ENCODE data around the gene MGAT5. TPM values are rescaled to one million over a fixed set of nuclear protein-coding genes. Genes with fewer than 3 reads are reported as not detected.

MGAT5 gene
- total RNA-seq, 4 donors from 2014 or later, result 34.1 to 47.5 (median 42.6) TPM

DNA sequence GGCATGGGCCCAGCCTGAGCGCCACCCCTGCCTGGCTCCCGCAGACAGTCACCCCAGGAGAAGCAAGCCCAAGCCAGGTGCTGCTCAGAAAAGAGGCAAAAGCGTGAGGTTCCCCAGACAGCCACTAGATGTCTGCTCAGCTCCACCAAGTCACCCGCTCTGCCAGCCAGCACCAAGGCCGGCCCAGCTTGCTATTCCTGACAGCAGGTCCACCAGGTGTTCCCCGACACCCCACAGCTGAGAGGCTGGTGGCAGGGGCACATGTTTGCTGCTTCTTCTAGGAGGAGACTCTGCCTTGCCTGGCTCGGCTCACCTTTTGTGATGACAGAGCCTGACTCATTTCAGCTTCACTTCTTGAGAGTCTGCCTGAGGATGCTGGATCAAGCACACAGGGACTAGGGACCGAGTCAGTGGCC lies 206.7 kb downstream of the MGAT5 start:
- 61 to 67% methylated on average over 3 to 8 of the region's 8 CpGs for WGBS, 2 donors
- Histone ChIP-seq H3K4me3 (no peak overlapping the region), H3K36me3 (peaks cover 0 to 8% (median 0%) of the 10 kb centered on the region in 3 donors), H3K27me3 (no peaks in the 10 kb centered on the region), H3K9me3 (no peaks in the 10 kb centered on the region), H3K27ac (no peak overlapping the region), H3K4me1 (no peaks in the 10 kb centered on the region)
- no peak for TF ChIP-seq EP300 (IDR thresholded peaks at IDR 0.05)
- peak in 4 of 5 experiments; percentile 19 to 47 (median 30) for TF ChIP-seq CTCF (IDR thresholded peaks at IDR 0.05)
- DNase-seq (ENCODE audit: low spot score in 2 of 2), result no peak

DNA sequence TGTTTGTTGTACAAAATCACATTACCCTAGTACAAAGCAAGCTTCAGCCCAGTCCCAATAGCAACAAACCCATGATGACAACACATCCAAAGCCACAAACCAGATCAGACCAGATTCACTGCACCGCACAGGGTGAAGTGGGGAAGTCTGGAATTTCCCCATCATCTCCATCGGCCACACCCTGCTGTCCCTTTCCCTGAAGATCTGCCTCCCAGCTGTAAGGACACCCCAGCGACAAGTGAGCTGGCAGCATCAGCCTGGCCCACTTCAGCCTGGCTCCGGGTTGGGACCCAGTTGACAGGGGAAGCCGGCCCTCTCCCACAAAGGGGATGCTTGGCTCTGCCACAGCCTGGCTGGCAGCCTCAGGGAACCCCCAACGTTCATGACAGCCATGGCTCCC lies 207.6 kb downstream of the MGAT5 start:
- Histone ChIP-seq H3K4me1 (no peaks in the 10 kb centered on the region), H3K27ac (no peak overlapping the region), H3K4me3 (no peak overlapping the region), H3K9me3 (no peaks in the 10 kb centered on the region), H3K36me3 (peaks cover 0 to 6% (median 0%) of the 10 kb centered on the region in 3 donors), H3K27me3 (no peaks in the 10 kb centered on the region)
- TF ChIP-seq CTCF (IDR thresholded peaks at IDR 0.05) (no peak), POLR2A (IDR thresholded peaks at IDR 0.05) (no peak), EP300 (IDR thresholded peaks at IDR 0.05) (no peak)
- no peak for DNase-seq (ENCODE audit: low spot score in 2 of 2)
- WGBS, 2 donors, result 67 to 75% methylated on average over 3 to 5 of the region's 6 CpGs

GRCh38 chr2:134462275-134462674 lies 208.4 kb downstream of the MGAT5 start:
- no peaks in the 10 kb centered on the region for H3K4me1 ChIP-seq
- H3K4me3 ChIP-seq, result no peak overlapping the region
- no peaks in the 10 kb centered on the region for H3K27me3 ChIP-seq
- H3K9me3 ChIP-seq, result no peaks in the 10 kb centered on the region
- no peak for DNase-seq (ENCODE audit: low spot score in 2 of 2)
- 89 to 90% methylated on average over 6 of the region's 6 CpGs for WGBS, 2 donors
- TF ChIP-seq CTCF (IDR thresholded peaks at IDR 0.05) (no peak), POLR2A (IDR thresholded peaks at IDR 0.05) (no peak), EP300 (IDR thresholded peaks at IDR 0.05) (no peak)
- peaks cover 0 to 6% (median 0%) of the 10 kb centered on the region in 3 donors for H3K36me3 ChIP-seq
- no peak overlapping the region for H3K27ac ChIP-seq

- no peak for DNase-seq (ENCODE audit: low spot score in 2 of 2)
- WGBS, 2 donors, result 90 to 96% methylated on average over 8 to 11 of the region's 11 CpGs
- Histone ChIP-seq H3K4me3 (no peak overlapping the region), H3K36me3 (peaks cover 0 to 3% (median 0%) of the 10 kb centered on the region in 3 donors), H3K27ac (no peak overlapping the region), H3K9me3 (no peaks in the 10 kb centered on the region), H3K4me1 (no peaks in the 10 kb centered on the region), H3K27me3 (no peaks in the 10 kb centered on the region)
- TF ChIP-seq CTCF (IDR thresholded peaks at IDR 0.05), result no peak
- TF ChIP-seq EP300 (IDR thresholded peaks at IDR 0.05), result no peak
- TF ChIP-seq POLR2A (IDR thresholded peaks at IDR 0.05), result no peak
These were observed 209.2 kb downstream of the MGAT5 start for GRCh38 chr2:134462791-134463698.

DNA sequence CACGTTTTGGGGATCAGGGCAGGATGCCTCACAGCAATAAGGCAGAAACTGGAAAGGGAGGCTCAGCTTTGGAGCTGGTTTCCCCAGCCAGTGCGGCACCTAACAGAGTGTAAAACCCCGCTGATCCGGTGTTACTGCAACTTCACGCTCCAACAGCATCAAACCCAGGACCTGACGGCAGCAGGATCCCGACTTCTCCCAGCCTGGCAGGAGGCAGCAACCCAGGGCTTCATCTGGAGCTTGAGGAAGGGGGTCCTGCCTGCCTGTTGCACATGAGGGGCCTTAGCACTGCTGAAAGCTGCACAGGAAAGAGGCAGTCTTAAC lies 209.8 kb downstream of the MGAT5 start:
- Histone ChIP-seq H3K27me3 (no peaks in the 10 kb centered on the region), H3K36me3 (peaks cover 0 to 3% (median 0%) of the 10 kb centered on the region in 3 donors), H3K27ac (no peak overlapping the region), H3K4me1 (no peaks in the 10 kb centered on the region), H3K9me3 (no peaks in the 10 kb centered on the region), H3K4me3 (no peak overlapping the region)
- DNase-seq (ENCODE audit: low spot score in 2 of 2), result no peak
- WGBS, 2 donors, result 85 to 93% methylated on average over 5 to 7 of the region's 7 CpGs
- TF ChIP-seq CTCF (IDR thresholded peaks at IDR 0.05) (no peak), EP300 (IDR thresholded peaks at IDR 0.05) (no peak), POLR2A (IDR thresholded peaks at IDR 0.05) (no peak)
